HuH-7 (cell line): ENCODE results near the gene LHFPL3.
"Not testable (repeated sequence)": the region's sequence is repeated elsewhere in the genome, so short reads cannot be mapped to it uniquely, and the experiment has no call there.

Experiments
- DNase-seq: peaks from one replicate; pipeline ENCODE4 v3.0.0; 2011; ENCODE audit warnings: low spot score

Gene LHFPL3

DNA sequence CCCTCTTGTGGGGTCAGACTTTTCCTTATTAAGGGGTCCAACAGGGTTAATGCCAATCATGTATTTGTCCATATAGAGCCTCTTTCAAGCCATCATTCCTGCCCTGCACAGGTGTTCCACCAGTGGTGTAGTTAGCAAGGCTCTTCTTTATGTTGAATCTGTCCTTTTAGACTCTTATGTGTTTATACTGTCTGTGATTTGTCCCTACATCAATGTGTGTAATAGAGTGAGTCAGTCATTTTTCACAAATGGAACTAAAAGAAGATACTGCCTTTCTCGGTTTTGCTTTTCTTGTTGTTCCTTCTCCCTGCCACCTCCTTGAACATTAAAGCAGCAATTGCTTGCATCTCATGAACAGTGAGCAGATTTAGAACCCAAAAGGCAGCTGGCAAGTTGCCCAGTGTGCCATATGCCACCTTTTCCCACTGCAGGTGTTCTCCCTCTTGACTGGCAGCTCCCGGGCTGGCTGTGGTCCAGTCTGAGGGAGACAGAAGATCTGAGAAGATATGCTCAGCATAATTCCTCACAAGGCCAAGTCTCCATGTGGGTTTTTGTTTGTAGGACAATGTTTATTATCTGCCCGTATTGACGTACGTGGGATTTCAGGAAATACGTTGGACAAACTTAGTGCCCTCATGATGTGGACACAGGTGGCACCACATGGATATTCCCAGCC is 154.1 kb downstream of the LHFPL3 start:
- no peak for DNase-seq

GRCh38 chr7:104486931-104487330 is 158.5 kb downstream of the LHFPL3 start:
- no peak for DNase-seq

DNA sequence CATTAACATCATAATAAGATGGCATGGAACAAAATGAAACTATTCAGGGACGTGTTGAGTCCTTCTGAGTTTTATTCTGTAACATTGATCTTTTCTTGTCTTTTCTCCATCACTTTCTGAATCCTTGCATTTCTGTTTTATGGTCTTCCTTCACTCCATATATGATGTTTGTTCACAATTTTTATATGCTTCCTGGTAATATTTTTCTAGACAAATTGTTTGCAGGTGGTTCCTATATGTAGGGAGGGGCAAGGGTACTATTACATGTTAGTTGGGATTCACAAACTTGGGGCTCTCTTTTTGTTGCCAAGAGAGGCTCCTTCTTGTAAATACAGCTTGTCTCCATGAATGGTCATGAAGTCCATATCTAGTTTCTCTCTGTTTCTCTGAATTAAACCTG is 159.2 kb downstream of the LHFPL3 start:
- DNase-seq, result no peak

DNA sequence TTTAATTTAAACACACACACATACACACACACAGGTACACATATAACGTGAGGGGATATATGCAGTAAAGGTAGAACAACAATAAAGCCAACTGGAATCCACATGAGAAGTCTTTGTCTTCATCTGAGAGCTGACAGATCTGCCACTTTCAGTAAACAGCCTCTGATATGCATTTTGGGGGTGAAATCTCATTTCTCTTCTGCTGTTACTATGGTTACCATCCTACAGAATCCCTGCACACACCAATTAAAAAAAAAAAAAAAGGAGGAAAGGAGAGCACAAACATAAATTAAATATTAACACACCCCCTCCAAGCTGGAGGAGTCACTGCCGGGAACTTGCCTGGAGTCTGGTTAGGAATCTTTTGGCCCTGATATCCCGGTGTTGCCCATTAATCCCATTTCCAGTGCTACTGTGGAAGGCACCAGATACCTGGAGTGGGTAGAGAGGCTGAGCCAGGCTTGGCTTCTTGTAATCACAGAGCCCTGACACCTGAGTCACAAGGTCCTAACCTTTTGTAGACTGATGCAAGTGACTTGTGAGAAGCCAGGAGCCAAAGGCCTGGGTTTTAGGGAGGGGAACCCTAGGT is 169.1 kb downstream of the LHFPL3 start:
- DNase-seq, result no peak

- DNase-seq, result no peak
Observed at GRCh38 chr7:104499975-104500374, 171.6 kb downstream of the LHFPL3 start.

DNA sequence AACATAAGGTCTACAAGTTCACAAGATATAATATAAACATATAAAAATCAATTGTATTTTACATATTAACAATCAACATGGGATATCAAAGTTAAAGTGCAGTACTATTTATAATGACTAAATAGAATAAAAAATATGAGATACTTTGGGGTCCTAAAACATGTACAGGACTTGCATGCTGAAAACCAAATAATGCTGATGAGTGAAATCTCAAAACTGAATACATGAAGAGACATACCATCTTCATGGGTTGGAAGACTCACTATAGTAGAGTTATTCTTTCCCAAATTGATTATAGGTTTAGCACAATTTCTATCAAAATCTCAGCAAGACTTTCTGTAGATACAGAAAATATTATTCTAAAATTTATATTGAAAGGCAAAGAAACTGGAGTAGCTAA is 181.5 kb downstream of the LHFPL3 start:
- no peak for DNase-seq

DNA sequence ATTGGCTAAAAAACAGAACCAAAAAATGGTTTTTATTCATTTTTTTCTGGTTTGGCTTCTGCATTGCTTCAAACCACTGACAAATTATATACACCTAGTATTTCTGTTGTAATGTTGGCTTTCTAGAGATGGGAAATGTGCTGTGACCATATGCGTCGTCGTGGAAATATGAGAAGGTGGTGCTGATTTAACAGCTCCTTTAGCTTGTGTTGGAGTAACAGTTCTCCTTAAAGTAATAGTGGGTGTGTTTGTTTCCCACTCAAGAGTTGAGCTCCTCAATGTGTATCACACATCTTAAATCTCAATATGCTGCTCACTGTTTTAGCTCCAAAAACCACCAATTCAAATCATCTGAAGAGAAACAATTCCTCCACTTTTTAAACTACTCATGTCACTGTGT is 196.4 kb downstream of the LHFPL3 start:
- no peak for DNase-seq

GRCh38 chr7:104528142-104528541 is 199.7 kb downstream of the LHFPL3 start:
- DNase-seq, result no peak

GRCh38 chr7:104529567-104529966 is 201.2 kb downstream of the LHFPL3 start:
- no peak for DNase-seq

DNA sequence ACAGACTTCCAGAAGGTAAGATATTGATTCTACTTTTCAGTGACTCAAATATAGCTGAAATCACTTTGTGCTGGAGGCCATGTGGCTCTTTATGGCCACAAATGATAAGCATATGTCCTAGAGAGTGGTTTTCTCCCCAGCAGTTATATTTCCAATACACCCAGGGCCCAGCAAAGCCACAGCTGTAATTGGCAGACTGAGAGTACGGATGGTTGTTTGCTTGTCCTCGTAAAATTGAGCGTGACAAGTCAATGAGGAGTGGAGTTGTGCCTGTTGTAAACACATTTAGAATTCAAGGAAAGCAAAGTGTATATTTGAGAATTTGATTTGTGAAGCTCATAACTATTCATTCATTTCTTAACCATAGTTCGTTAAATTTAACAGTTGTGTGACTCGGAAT is 201.8 kb downstream of the LHFPL3 start:
- no peak for DNase-seq

GRCh38 chr7:104534149-104534548 is 205.7 kb downstream of the LHFPL3 start:
- no peak for DNase-seq

DNA sequence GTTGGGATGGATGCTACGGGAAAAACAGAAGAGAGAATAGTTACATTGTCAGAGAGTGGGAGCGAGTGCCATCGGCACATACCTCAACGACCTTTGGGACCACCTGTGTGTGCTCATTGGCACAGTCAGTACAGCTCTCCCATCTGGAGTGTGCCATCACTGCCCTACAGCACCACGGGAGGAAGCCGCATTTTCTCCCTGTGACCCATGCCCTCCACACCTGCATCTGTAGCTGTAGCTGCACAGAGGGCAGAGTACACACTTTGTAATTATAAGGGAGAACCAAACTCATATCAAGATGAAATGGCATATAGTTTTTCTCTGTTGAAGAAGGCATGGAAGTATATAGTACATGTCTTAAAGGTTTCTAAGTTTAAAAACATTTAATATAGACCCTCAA is 207.4 kb downstream of the LHFPL3 start:
- DNase-seq, result no peak

DNA sequence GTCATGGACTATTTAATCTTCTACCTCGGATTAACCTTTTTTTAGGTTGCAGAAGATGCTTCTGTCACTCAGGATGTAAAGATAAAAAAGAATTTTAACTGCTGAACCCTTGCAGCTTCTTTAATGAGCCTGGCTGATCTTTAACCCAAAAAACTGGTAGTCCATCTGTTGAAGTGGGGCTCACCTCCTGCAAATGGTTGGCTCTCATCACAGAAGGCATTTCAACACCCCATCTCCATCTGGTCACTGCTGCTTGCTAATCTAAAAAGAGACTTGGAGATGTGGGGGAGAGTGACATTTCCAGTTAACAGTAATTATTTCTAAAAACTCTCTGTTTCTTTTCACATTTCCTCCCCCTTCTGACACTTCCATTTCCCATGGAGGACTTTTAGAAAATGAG is 208.6 kb downstream of the LHFPL3 start:
- DNase-seq, result no peak

DNA sequence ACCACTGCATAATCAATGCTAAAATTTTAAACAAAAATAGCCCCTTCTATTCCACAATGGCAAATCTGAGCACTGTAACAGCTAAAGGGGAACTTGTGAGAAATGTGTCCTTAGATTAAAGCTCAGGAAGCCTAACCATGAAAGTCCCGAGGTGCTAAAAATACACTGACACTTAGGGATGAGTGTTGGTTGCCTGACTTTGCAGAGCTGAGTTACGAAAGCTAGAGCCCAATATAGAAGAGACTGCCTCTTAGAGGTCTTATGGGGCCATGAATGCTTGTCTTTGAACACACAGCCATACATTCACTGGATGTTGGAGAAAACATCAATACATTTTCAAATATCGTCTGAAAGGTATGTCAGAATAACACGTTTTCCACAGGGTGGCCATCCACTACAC is 209.7 kb downstream of the LHFPL3 start:
- DNase-seq, result no peak

DNA sequence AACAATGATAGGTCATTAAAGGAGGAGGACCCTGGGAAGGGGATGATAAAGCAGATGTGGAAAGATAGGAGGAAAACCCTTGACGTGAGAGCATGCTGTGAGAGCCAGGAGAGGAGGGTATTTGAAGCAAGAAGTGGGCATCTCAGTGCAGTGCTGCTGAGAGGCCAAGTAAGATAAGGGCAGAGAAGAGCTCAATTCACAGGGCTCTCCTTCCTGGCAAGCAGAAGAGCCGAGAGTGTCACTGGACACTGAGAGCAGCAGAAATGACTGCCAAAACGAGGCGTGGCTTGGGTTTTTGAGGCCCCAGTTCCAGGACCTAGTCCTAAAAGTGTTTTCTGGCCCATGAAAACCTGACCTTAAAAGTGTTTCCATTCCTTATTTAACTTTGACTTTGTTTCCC is 213.5 kb downstream of the LHFPL3 start:
- no peak for DNase-seq

- peak; percentile 34 for DNase-seq
Observed at GRCh38 chr7:104548861-104549260, 220.5 kb downstream of the LHFPL3 start.

- no peak for DNase-seq
Observed at GRCh38 chr7:104550362-104550761, 222.0 kb downstream of the LHFPL3 start.

DNA sequence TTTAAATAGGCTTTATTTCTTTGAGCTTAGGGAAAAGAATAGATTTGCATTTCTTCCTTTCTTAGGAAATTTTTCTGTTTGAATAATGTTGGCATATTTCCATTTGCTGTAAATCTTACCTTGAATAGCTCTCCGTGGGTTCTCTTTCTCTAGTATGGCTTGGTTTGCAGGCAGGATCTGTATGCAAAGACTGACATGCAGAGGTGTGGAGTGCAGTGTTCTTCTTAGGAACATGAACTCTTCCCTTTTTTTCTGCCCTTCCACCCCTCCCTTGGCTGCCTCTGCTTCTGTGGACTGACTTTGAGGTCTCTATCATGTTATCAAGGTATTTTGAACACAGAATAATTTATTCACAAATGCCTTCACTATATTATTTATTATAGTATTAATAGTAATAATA is 222.8 kb downstream of the LHFPL3 start:
- no peak for DNase-seq

GRCh38 chr7:104552102-104552501 is 223.7 kb downstream of the LHFPL3 start:
- DNase-seq, result peak; percentile 31

DNA sequence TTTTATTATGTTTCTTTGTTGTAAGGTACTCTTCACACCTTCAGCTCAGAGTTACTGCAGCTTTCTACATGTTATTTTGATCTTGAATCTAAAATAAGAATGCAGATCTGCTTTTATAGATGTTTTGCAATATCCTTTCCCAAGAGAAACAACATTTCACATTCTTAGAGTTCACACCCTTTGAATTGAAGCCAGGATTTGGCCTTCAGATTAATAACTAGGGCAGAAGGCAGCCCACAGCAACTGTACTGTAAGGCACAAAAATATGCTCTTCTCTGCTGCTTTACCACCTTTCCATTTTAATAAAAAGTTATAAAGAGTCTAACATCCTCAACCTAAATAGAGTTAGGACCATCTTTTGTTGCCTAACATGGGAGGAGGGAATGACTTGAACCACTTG is 224.7 kb downstream of the LHFPL3 start:
- no peak for DNase-seq

GRCh38 chr7:104563350-104563901 is 235.0 kb downstream of the LHFPL3 start:
- not testable (repeated sequence) for DNase-seq

- no peak for DNase-seq
Observed at GRCh38 chr7:104569751-104570150, 241.3 kb downstream of the LHFPL3 start.

GRCh38 chr7:104572554-104572953 is 244.2 kb downstream of the LHFPL3 start:
- no peak for DNase-seq

- DNase-seq, result no peak
Observed at GRCh38 chr7:104584620-104585019, 256.2 kb downstream of the LHFPL3 start.
